ENCODE results near the gene FLOT2. TPM values are rescaled to one million over a fixed set of nuclear protein-coding genes. Genes with fewer than 3 reads are reported as not detected.
"Not testable (repeated sequence)": the region's sequence is repeated elsewhere in the genome, so short reads cannot be mapped to it uniquely, and the experiment has no call there.

Gene FLOT2
- total RNA-seq, 1 donor from 2014 or later, result 158 TPM

DNA sequence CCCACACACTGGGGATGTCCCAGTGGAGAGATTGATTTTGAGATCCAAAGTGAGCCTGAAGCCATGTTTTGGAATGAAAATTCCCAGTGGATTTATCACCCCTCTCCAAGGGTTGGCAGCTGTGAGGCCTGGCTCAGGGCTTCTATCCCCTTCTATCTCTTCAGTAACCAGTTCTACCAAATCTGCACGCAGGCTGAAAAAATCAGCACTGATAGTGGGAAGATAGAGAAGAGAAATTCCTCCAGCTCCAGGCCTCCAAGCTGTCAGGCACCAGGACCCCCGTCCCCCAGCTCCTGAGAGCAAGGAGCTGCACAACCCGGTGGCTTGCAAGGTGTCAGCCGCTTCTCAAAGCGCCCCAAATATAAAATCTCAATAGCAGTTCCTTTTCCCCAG, 1.0 kb downstream of the FLOT2 start:
- no peak for DNase-seq (ENCODE audit: low read depth)

DNA sequence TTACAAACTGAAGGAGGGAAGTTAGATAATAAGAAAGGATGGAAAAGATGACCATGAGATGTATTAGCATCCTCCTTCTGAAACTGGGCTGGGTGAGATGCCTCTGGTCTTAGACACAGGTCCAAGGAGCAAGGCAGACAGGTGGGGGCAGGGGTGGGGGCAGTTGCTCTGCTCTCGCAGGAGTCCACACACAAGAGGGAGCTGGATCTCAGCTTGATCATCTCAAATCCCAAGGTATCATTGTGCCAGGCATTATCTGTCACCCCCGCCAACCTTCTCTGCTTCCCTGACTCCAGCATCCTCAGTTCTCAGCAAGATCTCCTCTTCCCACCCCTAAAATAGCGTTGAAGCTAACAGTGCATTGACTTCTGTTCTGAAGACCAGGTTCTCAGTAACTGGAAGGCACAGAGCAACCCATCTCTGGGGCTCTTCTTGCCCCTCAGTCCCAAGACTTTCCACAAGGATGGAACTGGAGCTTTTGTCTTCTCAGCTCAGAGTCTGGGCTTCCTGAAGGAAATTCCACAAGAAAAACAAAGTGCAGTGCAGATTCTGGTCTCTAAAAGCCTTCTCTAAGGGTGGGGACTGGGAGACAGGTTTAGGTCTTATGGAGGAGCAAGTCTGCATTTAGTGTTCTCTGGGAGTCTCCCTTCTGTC, 1.6 kb downstream of the FLOT2 start:
- no peak for DNase-seq (ENCODE audit: low read depth)

DNA sequence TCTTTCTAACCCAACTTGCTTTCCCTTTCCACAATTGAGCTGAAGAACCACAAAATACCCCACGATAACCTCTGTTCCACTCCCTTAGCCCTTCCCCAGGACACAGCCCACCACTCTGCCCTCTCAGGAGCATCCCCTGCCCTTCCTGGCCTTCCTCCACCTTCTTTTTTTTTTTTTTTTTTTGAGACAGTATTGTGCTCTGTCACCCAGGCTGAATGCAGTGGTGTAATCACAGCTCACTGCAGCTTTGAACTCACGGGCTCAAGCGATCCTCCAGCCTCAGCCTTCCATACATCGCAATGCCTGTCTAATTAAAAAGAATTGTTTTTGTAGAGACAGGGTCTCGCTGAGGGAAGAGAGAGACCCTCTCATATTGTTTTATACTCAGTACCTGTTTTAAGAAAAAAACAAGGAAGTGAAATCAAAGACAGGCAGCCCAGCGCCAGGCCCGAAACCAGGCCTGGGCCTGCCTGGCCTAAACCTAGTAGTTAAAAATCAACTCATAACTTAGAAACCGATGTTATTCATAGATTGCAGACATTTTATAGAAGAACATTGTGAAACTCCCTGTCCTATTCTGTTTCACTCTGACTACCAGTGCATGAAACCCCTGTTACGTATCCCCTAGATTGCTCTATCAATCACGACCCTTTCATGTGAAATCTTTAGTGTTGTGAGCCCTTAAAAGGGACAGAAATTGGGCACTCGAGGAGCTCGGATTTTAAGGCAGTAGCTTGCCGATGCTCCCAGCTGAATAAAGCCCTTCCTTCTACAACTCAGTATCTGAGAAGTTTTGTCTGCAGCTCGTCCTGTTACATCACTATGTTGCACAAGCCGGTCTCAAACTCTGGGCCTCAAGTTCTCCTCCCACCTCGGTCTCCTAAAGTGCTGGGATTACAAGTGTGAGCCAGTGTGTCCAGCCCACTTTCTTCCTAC, 4.0 kb downstream of the FLOT2 start:
- not testable (repeated sequence) for DNase-seq (ENCODE audit: low read depth)

DNA sequence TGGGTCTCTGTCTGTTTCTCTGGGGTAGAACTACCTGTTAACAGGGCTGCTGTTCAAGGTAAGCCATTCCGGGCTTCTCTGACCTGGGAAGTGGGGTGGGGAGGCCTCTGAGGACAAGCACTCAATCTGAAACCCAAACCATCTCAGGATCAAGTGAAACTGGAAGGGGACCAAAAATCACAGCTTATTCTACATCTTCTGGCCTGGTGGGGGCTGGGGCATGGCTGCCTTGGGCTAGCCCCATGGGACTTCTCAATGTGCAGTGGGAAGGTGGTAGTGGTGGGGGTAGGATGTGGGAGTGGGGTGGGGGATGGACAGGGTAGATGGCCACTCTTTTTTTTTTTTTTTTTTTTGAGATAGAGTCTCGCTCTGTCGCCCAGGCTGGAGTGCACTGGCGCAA, 5.5 kb downstream of the FLOT2 start:
- no peak for DNase-seq (ENCODE audit: low read depth)

DNA sequence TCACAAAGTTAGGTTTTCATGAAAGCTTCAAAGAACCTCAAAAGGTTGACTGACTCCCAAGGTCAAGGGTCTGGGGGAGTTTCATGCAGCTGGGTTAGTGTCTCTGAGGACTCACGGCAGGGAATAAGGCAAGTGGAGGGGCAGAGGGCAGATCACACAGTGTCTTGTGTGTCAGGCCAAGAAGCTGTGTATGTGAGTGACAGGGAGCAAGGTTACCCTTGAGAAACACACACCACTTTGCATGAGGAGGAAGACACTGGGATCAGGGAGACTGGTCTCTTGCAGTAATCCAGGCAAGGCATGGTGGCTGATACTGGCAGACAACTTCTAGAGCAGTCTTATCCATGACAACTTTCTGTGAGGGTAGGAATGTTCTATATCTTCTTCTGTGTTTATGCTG, 6.3 kb downstream of the FLOT2 start:
- no peak for DNase-seq (ENCODE audit: low read depth)

DNA sequence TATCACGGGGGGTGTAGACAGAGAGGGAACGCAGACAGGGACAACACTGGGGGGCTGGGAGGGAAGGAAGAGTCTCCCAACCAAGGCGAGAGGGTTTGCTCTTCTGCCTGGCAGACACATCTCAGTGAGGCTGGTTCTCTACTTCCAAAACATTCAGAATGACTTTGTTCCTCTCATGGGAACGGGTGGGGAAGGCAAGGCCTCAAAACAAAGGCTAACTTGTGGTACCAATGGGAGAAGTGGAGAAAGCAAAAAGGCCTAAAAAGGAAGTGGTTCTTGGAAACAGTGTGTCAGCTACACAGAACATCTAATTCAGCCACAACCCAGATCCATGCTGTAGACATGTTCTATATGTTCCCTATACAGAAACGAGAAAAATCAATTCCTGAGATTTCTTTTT, 7.5 kb downstream of the FLOT2 start:
- DNase-seq (ENCODE audit: low read depth), result no peak

DNA sequence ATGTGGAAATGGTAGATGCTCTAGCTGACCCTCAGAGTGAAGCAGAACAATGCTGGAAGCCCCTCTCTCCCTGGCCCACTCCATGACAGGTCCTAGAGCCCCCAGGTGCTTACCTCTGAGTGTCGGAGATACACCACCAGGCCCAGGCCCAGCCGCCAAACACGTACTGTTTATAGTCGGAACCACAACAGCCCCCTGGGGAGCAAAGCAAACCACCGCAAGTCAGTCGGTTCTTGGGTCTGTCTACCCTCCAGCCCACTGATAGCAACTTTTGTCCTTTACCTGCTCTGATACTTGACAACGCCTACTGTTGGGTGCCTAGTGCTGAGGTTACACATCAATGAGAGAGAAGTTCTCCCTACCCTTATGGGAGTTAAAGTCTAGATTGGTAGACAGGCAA, 8.7 kb downstream of the FLOT2 start:
- DNase-seq (ENCODE audit: low read depth), result no peak

DNA sequence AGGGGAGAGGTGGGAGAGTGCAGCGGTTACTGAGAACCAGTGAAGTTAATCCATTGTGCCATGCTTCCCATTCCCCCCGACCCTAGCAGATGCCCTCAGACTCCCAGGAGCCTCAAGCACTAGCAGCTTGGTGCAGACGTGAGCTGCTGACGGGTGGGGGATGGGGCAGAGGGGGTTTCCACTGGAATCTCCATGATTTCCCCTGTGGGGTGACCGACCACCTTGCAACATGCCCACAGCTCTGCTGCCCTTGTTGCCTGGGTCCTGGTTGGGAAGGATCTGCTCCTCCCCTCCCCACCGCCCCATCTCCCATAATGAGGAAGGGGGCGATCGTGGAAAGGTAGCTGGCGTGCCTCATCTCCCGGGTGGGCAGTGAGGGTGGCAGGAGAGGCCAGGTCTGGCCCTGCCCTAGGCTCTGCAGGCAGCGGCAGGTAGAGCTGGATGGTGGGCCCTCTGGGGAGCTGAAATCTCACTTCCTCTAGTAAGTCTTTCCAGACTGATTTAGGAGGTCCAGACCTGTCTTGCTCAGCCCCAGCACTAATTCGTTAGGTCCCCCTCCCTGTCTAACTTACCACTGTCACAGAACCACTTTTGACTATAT, 9.6 kb downstream of the FLOT2 start:
- no peak for DNase-seq (ENCODE audit: low read depth)

DNA sequence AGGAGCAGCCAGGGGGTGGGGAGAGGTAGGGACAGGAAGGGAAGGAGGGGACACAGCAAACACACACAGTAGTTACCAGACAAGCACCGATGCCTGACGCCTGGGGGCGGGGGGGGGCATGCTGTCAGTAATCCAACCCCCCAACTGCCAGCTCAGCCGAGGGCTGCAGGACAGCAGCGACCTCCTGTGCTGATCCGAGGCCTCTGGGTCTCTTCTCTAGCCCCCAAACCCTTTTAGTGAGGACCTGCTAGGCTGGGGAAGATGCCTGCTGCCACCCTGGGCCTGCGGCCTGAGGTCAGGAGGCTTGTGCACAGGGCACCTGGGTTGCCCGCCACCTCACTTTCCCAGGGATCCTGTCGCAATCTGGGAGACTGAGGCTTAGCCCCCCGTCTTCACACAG, 11.6 kb downstream of the FLOT2 start:
- DNase-seq (ENCODE audit: low read depth), result no peak

DNA sequence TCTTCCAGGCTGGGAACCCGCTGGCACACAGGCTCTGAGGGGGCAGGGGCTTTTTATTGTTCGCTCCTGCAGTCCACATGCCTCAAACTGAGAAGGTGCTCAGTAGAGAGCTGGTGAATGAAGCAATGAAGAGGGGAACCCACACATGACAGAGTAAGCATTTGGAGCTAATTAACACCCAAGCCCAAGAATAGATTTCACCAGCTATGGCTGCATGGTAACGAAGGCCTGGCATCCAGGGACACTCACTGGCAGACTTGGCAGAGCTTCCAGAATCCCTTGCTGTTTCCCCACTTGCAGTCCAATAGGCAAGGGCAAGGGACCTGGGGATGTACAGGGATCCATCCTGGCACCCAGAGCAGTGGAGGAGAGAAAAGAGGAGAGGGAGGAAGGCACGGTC, 12.2 kb downstream of the FLOT2 start:
- no peak for DNase-seq (ENCODE audit: low read depth)

DNA sequence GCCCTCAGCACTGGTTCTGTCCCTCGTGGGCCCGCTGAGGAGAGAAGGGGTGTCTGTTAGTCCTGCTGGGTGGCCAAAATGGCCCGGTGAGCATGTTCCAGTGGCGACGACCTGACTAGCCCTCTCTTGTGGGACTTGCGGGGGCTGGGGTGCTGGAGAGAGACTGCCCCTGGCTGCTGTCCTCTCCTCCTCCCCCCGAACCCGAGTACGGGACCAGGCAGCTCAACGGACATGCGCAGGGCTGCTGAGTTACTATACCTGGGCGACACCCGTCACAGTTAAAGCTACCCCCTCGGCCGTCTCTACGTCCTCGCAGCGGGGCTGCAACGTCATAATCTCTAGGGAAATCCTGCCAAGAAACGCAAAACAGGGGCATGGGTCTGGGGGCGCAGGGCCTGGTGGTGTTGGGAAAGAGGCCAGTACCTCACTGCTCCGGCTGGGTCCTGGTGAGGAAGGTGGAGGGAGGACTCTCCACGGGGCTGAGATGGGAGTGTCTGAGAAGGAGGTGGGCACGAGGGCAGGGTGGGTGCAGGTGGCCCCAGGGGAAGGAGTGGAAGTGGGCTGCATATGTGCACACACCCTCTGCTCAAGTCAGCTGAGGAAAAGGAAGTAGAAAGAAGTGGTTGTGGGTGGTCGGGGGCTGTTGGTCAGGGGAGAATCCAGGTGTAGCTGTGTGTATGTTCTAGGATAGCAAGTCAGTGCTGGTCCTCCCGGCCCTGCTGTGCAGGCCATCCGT, 13.4 kb downstream of the FLOT2 start:
- DNase-seq (ENCODE audit: low read depth), result no peak

DNA sequence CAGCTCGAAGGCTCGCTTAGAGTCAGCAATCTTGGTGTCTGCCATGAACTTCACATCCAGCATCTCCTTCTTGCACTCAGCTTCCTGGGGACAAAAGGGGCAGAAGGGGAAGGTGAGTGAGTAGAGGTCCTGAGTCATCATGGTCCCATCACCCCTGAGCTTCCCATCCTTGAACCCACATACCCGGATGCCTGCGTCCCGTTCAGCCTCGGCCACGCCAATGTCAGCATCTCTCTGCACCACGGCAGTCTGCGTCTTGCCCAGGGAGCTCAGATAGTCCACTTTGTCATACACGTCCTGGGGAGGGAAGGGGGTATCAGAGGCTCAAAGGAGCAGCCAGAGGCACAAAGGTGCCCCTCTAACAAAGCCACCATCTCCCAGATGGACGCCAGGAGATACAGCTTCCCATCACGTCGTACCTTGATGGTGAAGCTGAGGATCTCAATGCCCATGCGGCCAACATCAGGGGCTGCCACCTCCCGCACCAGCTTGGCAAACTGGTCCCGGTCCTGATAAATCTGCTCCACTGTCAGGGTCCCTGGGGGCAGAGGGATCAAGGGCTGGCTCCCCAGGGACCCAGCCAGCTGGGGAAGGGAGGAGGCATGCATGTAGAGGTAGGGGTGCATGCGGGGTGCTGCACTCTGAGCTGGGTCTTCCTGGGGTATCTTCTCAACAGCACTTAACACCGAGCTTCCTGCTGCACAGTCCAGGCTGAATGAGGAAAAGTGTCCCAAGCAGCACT, 15.2 kb downstream of the FLOT2 start:
- DNase-seq (ENCODE audit: low read depth), result no peak

DNA sequence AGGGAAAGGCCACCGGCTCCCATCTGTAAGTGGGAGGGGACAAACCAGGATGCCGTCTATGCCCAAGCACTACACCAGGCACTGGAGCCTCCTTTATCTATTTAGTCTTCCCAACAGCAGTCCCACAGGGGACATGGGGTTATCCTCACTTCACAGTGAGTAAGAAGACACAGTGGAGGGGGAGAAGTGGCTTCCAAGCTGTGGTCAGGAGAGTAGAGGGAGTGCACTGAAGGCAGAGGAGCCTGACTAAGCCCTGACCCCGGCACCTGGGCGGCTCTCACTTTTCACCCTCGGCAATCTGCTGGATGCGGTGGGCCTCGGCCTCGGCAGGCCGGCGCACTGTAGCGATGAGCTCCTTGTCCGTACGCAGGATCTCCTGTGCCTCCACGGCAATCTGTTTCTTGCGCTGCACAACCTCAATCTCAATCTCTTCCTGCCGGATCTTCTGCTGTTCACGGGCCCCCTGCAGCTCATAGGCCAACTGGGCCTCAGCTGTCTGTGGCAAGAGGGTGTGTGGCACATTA, 15.9 kb downstream of the FLOT2 start:
- DNase-seq (ENCODE audit: low read depth), result no peak

DNA sequence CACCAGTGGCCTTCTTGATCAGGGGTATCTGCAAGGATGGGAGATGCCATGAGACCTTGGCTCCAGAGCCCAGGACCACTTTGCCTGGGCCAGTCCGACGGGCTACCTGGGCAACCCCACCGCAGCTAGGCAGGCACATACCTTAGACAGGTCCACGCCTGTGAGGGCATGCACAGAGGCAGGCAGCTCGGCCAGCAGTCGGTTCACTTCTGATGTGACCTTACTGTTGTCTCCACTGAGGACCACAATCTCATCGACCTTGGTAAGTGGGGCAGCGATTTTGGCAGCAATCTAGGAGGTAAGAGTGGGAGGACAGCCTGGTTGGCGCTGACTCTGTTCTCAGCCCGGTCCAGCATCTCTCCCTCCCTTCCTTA, 17.0 kb downstream of the FLOT2 start:
- DNase-seq (ENCODE audit: low read depth), result no peak

DNA sequence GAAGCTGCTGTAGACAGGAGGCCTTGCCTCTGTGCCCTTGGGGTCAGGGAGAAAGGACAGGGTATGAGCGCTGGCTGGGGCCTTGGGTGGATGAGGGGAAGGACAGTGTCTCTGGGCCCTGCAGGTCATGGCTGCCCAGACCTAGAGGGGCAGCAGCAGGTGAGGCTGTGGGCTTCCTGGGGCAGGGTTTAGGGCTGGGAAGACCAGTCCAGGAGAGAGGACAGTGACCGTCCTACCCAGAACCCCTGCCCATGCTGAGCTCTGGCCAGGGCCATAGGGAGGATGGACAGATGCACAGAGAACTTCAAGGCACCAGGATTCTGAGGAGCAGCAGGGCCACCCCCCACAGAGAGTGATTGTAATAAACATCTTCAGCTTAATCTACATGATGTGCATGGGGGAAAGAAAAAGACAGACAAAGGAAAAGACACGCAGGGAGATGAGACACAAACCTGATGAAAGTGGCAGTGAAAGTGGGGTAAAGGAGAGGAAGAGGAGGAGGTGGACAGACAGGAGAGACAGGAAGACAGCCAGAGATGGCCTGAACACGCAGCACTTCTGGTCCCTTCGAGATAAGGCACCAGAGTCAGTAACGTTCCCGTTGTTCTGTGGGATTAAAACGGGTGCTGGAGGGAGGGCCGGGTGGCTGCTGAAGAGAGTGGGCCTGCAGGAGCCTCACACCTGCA, 17.5 kb downstream of the FLOT2 start:
- DNase-seq (ENCODE audit: low read depth), result no peak

DNA sequence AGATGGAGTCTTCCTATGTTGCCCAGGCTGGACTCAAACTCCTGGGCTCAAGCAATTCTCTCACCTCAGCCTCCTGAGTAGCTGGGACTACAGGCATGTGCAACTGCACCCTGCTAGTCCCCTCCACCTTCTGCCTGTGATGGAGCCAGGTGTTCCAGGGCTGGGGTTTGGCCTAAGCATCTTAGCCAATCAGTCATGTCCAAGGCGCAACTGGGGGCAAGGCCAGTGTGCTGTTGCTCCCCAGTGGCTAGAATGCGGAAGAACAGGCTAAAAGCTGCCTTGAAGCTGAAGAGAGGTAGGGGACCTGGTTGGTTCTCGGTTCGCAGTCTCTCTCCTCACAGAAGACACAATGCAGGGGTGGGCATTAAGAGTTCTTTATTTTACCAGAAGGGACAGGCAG, 18.6 kb downstream of the FLOT2 start:
- peak; percentile 33 for DNase-seq (ENCODE audit: low read depth)

DNA sequence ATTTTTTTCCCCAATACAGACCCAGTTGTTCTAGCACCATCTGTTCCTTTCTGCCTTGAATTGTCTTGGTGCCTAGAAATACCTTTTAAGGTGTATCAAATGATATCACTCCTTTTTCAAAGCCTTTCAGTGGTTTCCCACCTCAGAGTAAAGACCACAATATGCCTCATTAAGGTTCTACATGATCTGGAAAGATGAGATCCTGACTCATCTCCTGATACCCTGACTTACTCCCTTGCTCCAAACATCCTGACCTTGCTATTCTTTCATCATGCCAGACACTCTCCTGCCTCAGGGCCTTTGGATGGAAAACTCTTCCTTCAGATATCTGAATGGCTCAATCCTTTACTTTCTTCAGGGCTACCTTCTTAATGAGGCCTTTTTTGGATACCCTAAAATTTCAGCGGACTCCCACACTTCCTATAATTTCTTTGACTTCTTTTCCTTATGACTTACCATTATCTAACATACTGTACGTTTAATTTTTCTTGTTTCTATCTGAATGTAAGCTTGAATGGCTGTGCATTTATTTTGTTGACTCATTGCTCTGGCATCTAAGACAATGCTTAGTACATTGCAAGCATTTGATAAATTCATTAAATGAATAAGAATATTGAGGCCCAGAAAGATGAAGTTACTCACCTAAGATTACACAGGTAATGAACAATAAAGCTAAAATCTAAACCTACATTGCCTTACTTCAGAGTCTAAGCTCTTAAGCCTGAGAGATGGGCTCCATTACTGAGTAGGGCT, 19.2 kb downstream of the FLOT2 start:
- no peak for DNase-seq (ENCODE audit: low read depth)

DNA sequence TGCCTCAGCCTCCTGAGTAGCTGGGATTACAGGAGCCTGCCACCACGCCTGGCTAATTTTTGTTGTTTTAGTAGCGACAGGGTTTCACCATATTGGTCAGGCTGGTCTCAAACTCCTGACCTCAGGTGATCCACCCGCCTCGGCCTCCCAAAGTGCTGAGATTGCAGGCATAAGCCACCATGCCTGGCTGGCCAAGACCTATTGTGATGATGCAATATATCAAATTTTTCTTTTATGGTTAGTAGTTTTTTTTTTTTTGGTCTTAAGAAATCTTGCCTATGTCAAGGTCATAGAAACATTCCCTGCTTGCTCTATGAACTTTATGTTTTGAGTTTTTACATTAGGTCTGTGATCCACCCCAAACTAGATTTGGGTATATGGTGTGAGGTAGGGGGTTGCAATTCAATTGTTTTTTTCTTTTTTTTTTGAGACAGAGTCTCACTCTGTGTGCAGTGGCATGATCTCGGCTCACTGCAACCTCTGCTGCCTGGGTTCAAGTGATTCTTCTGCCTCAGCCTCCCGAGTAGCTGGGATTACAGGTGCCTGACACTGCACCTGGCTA, 20.3 kb downstream of the FLOT2 start:
- not testable (repeated sequence) for DNase-seq (ENCODE audit: low read depth)

DNA sequence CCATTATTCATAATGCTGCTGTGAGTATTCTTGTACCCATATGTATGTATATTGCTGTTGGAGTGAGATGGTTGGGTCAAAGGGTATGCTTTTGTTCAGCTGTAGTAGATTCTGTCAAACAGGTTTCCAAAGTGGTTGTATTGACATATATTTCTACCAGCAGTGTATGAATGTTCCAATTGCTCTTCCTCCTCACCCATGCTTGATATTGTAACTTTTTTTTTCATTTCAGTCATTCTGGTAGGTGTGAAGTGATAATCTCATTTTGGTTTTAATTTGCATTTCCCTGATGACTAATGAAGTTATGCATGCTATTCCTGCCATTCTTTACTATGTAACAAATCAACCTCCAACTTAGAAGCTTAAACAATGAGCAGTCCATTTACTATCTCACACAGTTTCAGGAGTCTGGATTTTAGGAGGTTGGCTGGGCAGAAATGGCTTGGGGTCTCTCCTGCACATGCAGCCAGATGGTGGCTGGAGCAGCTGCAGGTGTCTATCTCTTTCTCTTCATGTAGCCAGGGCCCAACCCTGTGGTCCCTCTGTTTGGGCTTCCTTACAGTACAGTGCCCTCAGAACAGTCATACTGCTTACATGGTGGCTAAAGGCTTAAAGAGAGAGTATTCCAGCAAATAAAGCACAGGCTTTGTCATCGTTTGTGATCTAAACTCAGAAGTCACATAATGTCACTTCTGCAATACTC, 21.5 kb downstream of the FLOT2 start:
- no peak for DNase-seq (ENCODE audit: low read depth)

Measured in renal cortical epithelial cell (primary cell).